ENCODE data around the gene ANGPTL2.

The ANGPTL2 gene

GRCh38 chr9:127136880-127137639 is 14.6 kb upstream of the ANGPTL2 start:
- DNase-seq (ENCODE audit: low read depth in 3 of 3): no peak

GRCh38 chr9:127136081-127136879 is 13.8 kb upstream of the ANGPTL2 start:
- no peak for DNase-seq (ENCODE audit: low read depth in 3 of 3)

DNA sequence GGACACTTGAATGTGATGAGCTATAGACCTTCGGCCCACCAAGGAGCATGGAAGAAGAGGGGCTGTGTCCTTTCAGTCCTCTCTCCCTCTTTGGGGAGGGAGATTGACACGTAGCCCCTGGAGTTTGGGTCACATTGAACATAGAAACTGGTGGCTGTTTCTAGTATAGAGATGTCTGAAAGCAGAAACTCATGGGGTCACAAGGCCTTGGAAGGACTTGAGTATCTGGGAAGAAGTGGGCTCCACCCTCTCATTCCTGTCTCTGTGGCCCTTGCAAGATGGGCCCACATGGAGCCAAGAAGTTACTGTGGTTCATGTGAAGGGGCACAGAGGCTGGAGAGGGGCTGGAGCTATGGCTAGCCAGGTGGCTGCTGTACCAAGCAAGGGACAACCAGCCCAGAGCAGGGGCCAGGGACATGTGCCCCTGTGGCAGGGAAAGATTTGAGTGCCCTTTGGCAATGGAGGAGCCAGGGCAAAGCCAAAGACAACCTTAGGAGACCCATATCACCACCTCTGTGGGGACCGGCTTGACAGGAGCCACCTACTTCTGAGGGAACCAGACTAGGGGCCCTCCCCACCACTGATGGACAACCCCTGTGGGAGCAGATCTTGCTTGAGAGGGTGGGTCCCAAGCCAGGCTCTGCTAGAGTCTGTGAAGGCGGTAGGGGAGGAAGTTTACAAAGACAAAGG is 12.8 kb upstream of the ANGPTL2 start:
- no peak for DNase-seq (ENCODE audit: low read depth in 3 of 3)

- no peak for DNase-seq (ENCODE audit: low read depth in 3 of 3)
These were observed 11.3 kb upstream of the ANGPTL2 start for GRCh38 chr9:127133739-127134167.

GRCh38 chr9:127132921-127133647 is 10.6 kb upstream of the ANGPTL2 start:
- no peak for DNase-seq (ENCODE audit: low read depth in 3 of 3)

- no peak for DNase-seq (ENCODE audit: low read depth in 3 of 3)
These were observed 9.9 kb upstream of the ANGPTL2 start for GRCh38 chr9:127132375-127132774.

DNA sequence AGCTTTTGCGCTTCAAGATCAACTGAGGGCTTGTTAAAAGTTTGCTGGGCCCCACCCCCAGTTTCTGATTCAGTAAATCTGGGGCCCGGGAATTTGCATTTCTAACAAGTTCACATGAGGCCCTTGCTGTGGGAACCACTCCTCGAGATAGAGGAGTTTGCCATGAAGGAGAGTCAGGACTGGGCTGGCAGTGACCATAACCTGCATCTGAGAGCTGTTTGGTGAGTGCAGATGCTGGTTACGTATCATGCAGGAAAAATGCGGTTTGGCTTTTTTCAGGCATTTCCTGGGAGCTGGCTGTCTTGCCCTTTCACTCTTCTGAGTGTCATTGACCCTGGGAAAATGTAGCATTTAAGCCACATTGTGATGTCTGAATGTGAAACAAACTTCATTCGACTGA is 9.4 kb upstream of the ANGPTL2 start:
- no peak for DNase-seq (ENCODE audit: low read depth in 3 of 3)

DNA sequence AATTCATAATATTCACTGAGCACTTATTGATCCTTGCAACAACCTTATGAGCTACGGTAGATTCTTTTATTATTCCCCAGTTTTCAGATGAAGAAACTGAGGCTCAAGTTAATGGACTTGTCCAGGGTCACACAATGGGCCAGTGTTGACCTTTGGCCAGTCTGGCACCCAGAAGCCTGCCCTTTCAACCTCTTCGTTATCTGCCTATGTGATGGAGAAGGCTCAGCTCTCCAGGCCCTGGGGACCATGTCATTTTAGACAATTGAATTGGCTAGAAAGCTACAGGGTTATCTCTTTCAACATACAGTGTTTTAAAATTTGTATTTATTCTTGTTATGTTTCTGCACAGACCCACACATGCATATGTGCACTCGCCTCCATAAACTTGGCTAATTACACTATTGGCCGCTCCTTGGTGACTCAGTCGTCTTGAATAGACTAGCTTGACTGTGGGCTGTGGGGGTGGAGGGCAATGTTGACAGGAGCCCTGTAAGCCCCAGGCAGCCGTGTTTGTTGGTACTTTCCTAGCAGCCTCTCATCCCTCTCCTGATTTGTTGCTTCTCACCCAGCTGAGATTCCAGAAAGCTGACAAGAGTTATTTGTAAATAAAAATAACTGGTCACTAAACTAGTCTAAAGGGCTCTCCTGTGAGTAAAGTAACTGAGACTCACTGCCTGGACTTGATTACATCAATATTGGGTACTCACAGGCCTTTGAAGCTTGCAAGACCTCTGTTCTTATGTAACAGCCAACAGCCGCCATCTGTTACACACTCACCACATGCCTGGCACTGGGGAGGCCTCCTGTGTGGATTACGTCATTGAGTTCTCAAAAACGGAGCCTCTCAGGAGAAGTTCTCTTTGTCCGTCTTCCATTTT is 8.5 kb upstream of the ANGPTL2 start:
- DNase-seq (ENCODE audit: low read depth in 3 of 3): no peak

DNA sequence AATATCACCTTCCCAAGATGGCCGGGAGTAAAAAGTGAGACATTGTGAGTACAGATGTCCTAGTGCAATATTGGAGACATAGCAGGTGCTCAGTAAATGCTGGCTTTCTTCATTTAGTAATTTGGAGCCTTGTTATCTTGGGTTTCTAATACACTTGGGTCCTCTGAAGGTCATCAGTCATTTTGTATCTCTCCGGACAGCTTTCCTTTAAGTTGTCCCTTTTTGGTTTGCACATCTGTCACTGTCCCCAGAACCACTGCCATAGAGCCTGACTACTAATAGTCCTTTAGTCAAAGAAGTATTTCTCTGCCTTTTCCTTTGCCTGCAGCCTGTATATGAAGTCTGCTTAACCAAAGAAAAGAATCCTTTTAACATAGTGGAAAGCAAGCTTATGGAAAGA is 7.8 kb upstream of the ANGPTL2 start:
- DNase-seq (ENCODE audit: low read depth in 3 of 3): no peak

- no peak for DNase-seq (ENCODE audit: low read depth in 3 of 3)
These were observed 7.3 kb upstream of the ANGPTL2 start for GRCh38 chr9:127129718-127130085.

DNA sequence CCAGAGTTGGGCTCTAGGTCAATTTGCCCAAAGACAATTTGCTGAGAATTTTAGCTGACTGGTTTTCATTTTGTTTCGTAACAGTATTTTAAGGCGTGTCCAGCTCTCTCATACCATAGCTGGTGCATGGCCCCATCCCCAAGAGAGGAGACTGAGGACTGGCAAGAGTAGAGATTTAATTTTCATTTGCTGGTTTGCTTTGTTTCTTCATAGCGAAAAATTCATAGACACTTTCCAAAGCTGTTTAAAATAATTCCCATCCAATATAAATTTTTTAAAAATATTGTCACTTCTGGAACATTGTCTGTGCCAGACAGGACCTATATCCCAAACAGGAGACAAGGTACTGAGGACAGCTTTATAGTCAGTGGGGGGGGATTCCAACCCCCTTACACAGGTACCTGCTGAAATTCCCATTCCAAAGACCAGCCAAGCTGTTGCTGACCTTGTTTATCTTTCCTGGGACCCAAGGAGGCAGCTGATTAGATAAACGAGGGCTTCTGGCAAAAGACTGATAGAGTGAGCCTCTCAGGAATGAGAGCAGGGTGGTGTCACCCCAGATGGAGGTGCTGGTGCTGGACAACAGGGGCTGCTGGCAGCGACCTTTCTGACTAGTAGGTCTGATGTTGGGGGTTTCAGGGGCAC is 6.8 kb upstream of the ANGPTL2 start:
- no peak for DNase-seq (ENCODE audit: low read depth in 3 of 3)

DNA sequence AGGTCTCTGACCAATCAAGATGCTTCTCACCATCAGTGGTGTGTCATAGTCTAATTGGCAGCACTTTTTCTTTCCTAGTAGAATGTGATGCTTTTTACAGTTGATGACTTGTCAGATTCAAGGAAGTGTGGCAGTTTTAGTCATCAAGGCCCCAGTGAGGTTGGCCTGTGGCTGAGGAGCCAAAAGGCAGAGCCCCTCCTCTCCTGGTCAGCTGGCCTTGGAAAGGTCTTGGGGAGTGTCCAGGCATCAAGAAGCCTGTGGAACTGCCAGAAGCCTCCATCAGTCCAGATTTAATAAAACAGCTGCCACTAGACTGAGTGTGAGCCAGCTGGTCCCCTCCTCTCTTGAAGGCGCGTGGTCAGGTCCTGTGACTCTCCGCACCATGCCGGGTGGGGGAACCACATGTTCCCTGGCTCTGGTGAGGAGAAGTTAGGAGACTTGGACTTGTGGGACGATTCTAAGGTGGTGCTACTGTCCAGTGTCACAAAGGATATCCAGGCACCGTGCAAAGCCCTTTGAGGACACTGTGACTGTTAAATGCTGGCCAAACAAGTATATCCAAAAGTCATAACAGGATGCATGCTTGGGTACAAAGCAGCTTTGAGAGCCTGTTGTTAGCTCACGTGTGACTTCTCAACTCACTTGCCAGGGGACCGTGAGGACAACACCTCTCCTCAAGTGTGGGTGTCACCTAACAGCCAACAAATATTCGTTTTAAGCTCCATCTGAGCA is 6.1 kb upstream of the ANGPTL2 start:
- DNase-seq (ENCODE audit: low read depth in 3 of 3): no peak

- no peak for DNase-seq (ENCODE audit: low read depth in 3 of 3)
These were observed 4.5 kb upstream of the ANGPTL2 start for GRCh38 chr9:127126971-127127370.

DNA sequence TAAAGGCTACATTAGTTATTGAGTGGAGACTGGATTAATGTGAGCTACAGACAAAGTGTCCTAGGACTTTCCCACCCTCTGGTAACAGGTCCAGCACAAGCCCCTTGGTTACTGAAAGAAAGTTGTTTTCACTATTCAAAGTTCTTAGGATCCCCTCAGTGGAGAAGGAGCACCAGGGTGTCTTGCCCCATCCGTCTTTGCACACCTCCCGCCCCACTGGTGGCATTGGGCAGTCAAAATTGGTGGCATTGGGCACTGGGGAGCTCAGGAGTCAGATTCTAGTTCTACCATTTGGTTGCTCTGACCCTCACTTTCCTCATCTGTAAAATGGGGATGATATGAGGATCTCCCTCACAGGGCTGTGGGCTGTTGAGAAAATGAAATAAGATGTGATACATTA is 2.4 kb upstream of the ANGPTL2 start:
- no peak for DNase-seq (ENCODE audit: low read depth in 3 of 3)

DNA sequence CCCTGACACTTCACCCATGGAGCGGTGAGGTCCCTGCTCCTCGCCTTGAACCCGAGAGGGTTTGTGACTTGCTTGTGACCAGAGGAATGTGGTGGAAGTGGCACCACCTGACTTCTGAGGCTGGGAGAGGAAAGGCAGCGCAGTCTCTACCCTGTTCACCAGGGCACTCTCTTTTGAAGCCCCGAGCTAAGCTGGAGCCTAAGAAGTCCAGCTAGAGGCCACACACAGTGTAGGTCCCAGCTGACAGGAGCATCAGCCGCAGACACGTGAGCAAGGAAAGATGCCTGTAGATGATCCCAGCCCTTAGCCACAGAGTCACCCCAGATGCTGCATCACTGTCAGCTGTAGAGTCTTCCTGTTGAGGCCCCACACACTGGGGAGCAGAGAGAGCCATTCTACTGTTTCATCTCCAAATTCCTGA is 1.7 kb upstream of the ANGPTL2 start:
- no peak for DNase-seq (ENCODE audit: low read depth in 3 of 3)

- peak in 1 of 3 experiments; percentile 6 for DNase-seq (ENCODE audit: low read depth in 3 of 3)
These were observed 842 bp upstream of the ANGPTL2 start for GRCh38 chr9:127123064-127123890.

- no peak for DNase-seq (ENCODE audit: low read depth in 3 of 3)
These were observed 733 bp downstream of the ANGPTL2 start for GRCh38 chr9:127121628-127122175.

GRCh38 chr9:127119320-127119709 is 3.1 kb downstream of the ANGPTL2 start:
- DNase-seq (ENCODE audit: low read depth in 3 of 3): no peak
